Skin of body (tissue), 2 donors: ENCODE results near the gene CXCR4. TPM values are rescaled to one million over a fixed set of nuclear protein-coding genes. Genes with fewer than 3 reads are reported as not detected.
A peak's percentile ranks its signal among the peaks of the same experiment; 100 is the strongest.
"Not testable (repeated sequence)": the region's sequence is repeated elsewhere in the genome, so short reads cannot be mapped to it uniquely, and the experiment has no call there.

Source experiments
- DNase-seq: peaks from one replicate; lab custom pipeline; 2025; lab: John Stamatoyannopoulos, UW
- total RNA-seq: library from RNA; depleted of rRNA; stranded (reverse); fragments of >200 nt; gene quantifications from one replicate; pipeline ENCODE4 v1.2.3, GENCODE V29; 2014

The CXCR4 gene
- total RNA-seq, 1 donor from 2014 or later: 51.5 TPM

GRCh38 chr2:136115183-136115761 lies 2.7 kb downstream of the CXCR4 start:
- DNase-seq: no peak

GRCh38 chr2:136114382-136114781 lies 3.6 kb downstream of the CXCR4 start:
- DNase-seq: no peak

- no peak for DNase-seq
These were observed 4.6 kb downstream of the CXCR4 start for GRCh38 chr2:136113209-136113971.

GRCh38 chr2:136112317-136113208 lies 5.4 kb downstream of the CXCR4 start:
- DNase-seq: no peak

- no peak for DNase-seq
These were observed 6.2 kb downstream of the CXCR4 start for GRCh38 chr2:136111711-136112110.

- DNase-seq: no peak
These were observed 7.4 kb downstream of the CXCR4 start for GRCh38 chr2:136110526-136110925.

- peak; percentile 90 for DNase-seq
These were observed 9.5 kb downstream of the CXCR4 start for GRCh38 chr2:136108463-136108862.

- no peak for DNase-seq
These were observed 10.6 kb downstream of the CXCR4 start for GRCh38 chr2:136107051-136108033.

GRCh38 chr2:136106505-136106904 lies 11.4 kb downstream of the CXCR4 start:
- no peak for DNase-seq

GRCh38 chr2:136104977-136105376 lies 13.0 kb downstream of the CXCR4 start:
- DNase-seq: no peak

- DNase-seq: no peak
These were observed 16.9 kb downstream of the CXCR4 start for GRCh38 chr2:136101042-136101441.

- DNase-seq: no peak
These were observed 19.5 kb downstream of the CXCR4 start for GRCh38 chr2:136098441-136098840.

- no peak for DNase-seq
These were observed 24.4 kb downstream of the CXCR4 start for GRCh38 chr2:136093583-136093982.

GRCh38 chr2:136091899-136092298 lies 26.1 kb downstream of the CXCR4 start:
- DNase-seq: no peak

GRCh38 chr2:136087901-136088460 lies 30.0 kb downstream of the CXCR4 start:
- not testable (repeated sequence) for DNase-seq

- DNase-seq: no peak
These were observed 31.5 kb downstream of the CXCR4 start for GRCh38 chr2:136086253-136087016.

- DNase-seq: no peak
These were observed 32.3 kb downstream of the CXCR4 start for GRCh38 chr2:136085453-136086209.

- DNase-seq: no peak
These were observed 36.3 kb downstream of the CXCR4 start for GRCh38 chr2:136081582-136082210.

GRCh38 chr2:136080114-136080513 lies 37.8 kb downstream of the CXCR4 start:
- DNase-seq: no peak
